HepG2 (cell line): ENCODE results near the gene HHATL. TPM values are rescaled to one million over a fixed set of nuclear protein-coding genes. Genes with fewer than 3 reads are reported as not detected.

Experiments
- CREB3 ChIP-seq: sonication (generic); formaldehyde crosslinking; IDR thresholded peaks from 2 replicates; pipeline ENCODE4 v1.5.0; 2020; ENCODE audit warnings: missing genetic modification reagents
- DMAP1 ChIP-seq: IDR thresholded peaks from 2 replicates; pipeline ENCODE4 v1.6.1; 2016
- ETV5 ChIP-seq: IDR thresholded peaks from 2 replicates; pipeline ENCODE4 v1.6.1; 2018; ENCODE audit warnings: missing biosample characterization, missing genetic modification reagents, inconsistent platforms, borderline replicate concordance
- HNRNPK ChIP-seq: fragments of 200-400 bp; formaldehyde crosslinking; IDR thresholded peaks from 2 replicates; pipeline ENCODE4 v1.6.1; 2018; ENCODE audit warnings: low read length, low read depth, moderate library complexity, mild to moderate bottlenecking; ENCODE audit not compliant: poor library complexity, severe bottlenecking
- HOXA3 ChIP-seq: sonication (generic); formaldehyde crosslinking; IDR thresholded peaks from 2 replicates; pipeline ENCODE4 v1.5.0; 2020; ENCODE audit warnings: missing genetic modification reagents
- HOXA9 ChIP-seq: sonication (generic); formaldehyde crosslinking; IDR thresholded peaks from 2 replicates; pipeline ENCODE4 v1.8.1; 2022; ENCODE audit warnings: missing genetic modification reagents, mild to moderate bottlenecking, moderate library complexity, borderline replicate concordance
- MLXIP ChIP-seq: sonication (generic); formaldehyde crosslinking; IDR thresholded peaks from 2 replicates; pipeline ENCODE4 v1.9.0; 2021; ENCODE audit warnings: missing genetic modification reagents, borderline replicate concordance
- NFE2 ChIP-seq: sonication (generic); formaldehyde crosslinking; IDR thresholded peaks from 2 replicates; pipeline ENCODE4 v1.4.0; 2020; ENCODE audit warnings: missing genetic modification reagents
- PAF1 ChIP-seq: IDR thresholded peaks from 2 replicates; pipeline ENCODE4 v1.6.1; 2016; ENCODE audit warnings: missing genetic modification reagents, missing compliant biosample characterization
- SALL2 ChIP-seq: sonication (generic); formaldehyde crosslinking; IDR thresholded peaks from 2 replicates; pipeline ENCODE4 v1.8.1; 2023; ENCODE audit warnings: mild to moderate bottlenecking, missing genetic modification reagents, inconsistent platforms
- SNAPC2 ChIP-seq: sonication (generic); formaldehyde crosslinking; IDR thresholded peaks from 2 replicates; pipeline ENCODE4 v1.8.1; 2022; ENCODE audit warnings: mild to moderate bottlenecking, missing genetic modification reagents
- SRSF4 ChIP-seq: fragments of 200-400 bp; formaldehyde crosslinking; IDR thresholded peaks from one replicate; pipeline ENCODE4 v1.6.1; 2018; ENCODE audit warnings: mild to moderate bottlenecking, low read depth, low read length, moderate library complexity; ENCODE audit not compliant: poor library complexity, severe bottlenecking
- ZBTB20 ChIP-seq: sonication (generic); formaldehyde crosslinking; IDR thresholded peaks from 2 replicates; pipeline ENCODE4 v1.8.1; 2023; ENCODE audit warnings: missing genetic modification reagents, low read depth, mild to moderate bottlenecking, borderline replicate concordance
- ZBTB25 ChIP-seq: IDR thresholded peaks from 2 replicates; pipeline ENCODE4 v1.6.1; 2018; ENCODE audit warnings: missing genetic modification reagents
- ZFYVE20 ChIP-seq: sonication (generic); formaldehyde crosslinking; IDR thresholded peaks from 2 replicates; pipeline ENCODE4 v1.8.0; 2023; ENCODE audit warnings: low read depth, mild to moderate bottlenecking, moderate library complexity, missing genetic modification reagents, borderline replicate concordance
- ZNF446 ChIP-seq: sonication (generic); formaldehyde crosslinking; IDR thresholded peaks from 2 replicates; pipeline ENCODE4 v1.5.0; 2020; ENCODE audit warnings: mild to moderate bottlenecking, missing genetic modification reagents
- ZNF777 ChIP-seq: sonication (generic); formaldehyde crosslinking; IDR thresholded peaks from 2 replicates; pipeline ENCODE4 v1.4.0; 2020; ENCODE audit warnings: missing genetic modification reagents
- ZNF883 ChIP-seq: sonication (generic); formaldehyde crosslinking; IDR thresholded peaks from 2 replicates; pipeline ENCODE4 v1.5.1; 2020; ENCODE audit warnings: mild to moderate bottlenecking, missing genetic modification reagents; ENCODE audit errors: not compliant biosample characterization
- ZSCAN12 ChIP-seq: sonication (generic); formaldehyde crosslinking; IDR thresholded peaks from 2 replicates; pipeline ENCODE4 v1.9.0; 2021; ENCODE audit warnings: mild to moderate bottlenecking, missing genetic modification reagents
- polyA plus RNA-seq, 8 experiments: library from polyadenylated mRNA; depleted of rRNA in 3 of 8; stranded (reverse) in 7 of 8; unstranded in 1 of 8; fragments of >200 nt; fragmentation: Illumina TruSeq in 4 of 8; extraction: Trizol in 4 of 8; gene quantifications; 2 replicates each; pipeline versions ENCODE4 v1.2.1 to v1.2.3, GENCODE V29; 2011 to 2016; ENCODE audit warnings: low read depth in 4 of 8, missing spikeins in 1 of 8, mixed read lengths in 1 of 8; ENCODE audit not compliant: insufficient read depth in 1 of 8
- total RNA-seq, 5 experiments: library from RNA; depleted of rRNA; stranded (reverse); fragments of >200 nt; fragmentation: Illumina TruSeq; extraction: Trizol; gene quantifications; 2 replicates each; pipeline ENCODE4 v1.2.3, GENCODE V29; 2016; ENCODE audit warnings: low read depth in 1 of 5
- TF ChIP-seq, protein P1 (sequence below): sonication (generic); formaldehyde crosslinking; conservative IDR thresholded peaks from 2 replicates; pipeline ENCODE4 v1.8.0; 2022; ENCODE audit warnings: low read depth, missing genetic modification reagents
- TF ChIP-seq, protein P2 (sequence below): sonication (generic); formaldehyde crosslinking; IDR thresholded peaks from 2 replicates; pipeline ENCODE4 v1.5.1; 2020; ENCODE audit warnings: mild to moderate bottlenecking, missing genetic modification reagents, borderline replicate concordance

The HHATL gene
- total and polyA plus RNA-seq, 2 of the 13 experiments (the other 11 are each of a cell fraction or from before 2014, with no cell fraction given): 0.26 TPM; not detected in 1

DNA sequence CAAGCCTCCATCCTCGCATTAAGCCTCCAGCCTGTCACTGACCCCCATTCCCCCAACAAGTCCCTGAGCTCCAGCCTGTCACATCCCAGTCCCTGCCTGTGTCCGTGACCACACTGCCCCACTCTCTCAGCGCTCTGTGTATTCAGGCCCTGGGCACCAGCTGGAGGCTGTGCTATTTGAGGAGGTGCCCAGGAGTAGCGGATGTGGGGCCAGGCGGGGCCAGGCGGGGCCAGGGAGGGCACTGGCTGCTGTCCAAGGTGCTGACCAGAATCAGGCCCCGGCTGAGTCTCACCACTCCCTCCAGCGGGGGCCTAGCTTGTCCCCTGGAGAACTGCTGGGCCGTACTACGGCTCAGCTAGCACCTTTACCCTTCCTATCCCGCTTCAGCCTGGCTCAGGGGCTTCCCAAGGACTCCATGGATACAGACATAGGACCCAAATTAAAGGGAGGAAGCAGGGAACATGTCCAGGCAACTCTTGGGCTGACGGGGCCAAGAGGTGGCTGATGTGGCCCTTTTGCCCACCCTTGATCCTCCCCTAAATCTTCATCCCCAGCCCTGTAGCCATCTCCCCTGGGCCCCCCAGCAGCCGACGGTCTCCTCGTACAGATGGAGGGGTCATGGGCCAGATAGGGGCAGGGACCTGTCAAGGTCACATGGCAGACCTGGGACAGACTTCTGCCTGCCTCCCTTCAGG is 1.1 kb downstream of the HHATL start (continued):
- TF ChIP-seq MLXIP (CRISPR knock-in tag): peak; percentile 91; the same call in 1 of the 2 replicates
- TF ChIP-seq CREB3 (CRISPR knock-in tag): peak; percentile 88
- peak; percentile 86; the same call in 1 of the 2 replicates for TF ChIP-seq ZNF446
- TF ChIP-seq, protein P1, sequence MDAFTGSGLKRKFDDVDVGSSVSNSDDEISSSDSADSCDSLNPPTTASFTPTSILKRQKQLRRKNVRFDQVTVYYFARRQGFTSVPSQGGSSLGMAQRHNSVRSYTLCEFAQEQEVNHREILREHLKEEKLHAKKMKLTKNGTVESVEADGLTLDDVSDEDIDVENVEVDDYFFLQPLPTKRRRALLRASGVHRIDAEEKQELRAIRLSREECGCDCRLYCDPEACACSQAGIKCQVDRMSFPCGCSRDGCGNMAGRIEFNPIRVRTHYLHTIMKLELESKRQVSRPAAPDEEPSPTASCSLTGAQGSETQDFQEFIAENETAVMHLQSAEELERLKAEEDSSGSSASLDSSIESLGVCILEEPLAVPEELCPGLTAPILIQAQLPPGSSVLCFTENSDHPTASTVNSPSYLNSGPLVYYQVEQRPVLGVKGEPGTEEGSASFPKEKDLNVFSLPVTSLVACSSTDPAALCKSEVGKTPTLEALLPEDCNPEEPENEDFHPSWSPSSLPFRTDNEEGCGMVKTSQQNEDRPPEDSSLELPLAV (CRISPR knock-in tag): no peak
- TF ChIP-seq, protein P2, sequence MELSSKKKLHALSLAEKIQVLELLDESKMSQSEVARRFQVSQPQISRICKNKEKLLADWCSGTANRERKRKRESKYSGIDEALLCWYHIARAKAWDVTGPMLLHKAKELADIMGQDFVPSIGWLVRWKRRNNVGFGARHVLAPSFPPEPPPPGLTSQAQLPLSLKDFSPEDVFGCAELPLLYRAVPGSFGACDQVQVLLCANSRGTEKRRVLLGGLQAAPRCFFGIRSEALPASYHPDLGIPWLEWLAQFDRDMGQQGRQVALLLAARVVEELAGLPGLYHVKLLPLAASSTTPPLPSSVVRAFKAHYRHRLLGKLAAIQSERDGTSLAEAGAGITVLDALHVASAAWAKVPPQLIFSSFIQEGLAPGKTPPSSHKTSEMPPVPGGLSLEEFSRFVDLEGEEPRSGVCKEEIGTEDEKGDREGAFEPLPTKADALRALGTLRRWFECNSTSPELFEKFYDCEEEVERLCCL (CRISPR knock-in tag): peak; percentile 87; the same call in 1 of the 2 replicates
- TF ChIP-seq HNRNPK: no peak
- no peak for TF ChIP-seq DMAP1
- peak; percentile 85 for TF ChIP-seq ZBTB25 (CRISPR knock-in tag)
- no peak for TF ChIP-seq SRSF4
- TF ChIP-seq HOXA3 (CRISPR knock-in tag): peak; percentile 61; the same call in 1 of the 2 replicates
- TF ChIP-seq ZSCAN12 (CRISPR knock-in tag): peak; percentile 95
- peak; percentile 71 for TF ChIP-seq ETV5 (CRISPR knock-in tag)
- no peak for TF ChIP-seq PAF1 (CRISPR knock-in tag)
- peak; percentile 30; the same call in 1 of the 2 replicates for TF ChIP-seq ZFYVE20 (CRISPR knock-in tag)
- peak; percentile 86 for TF ChIP-seq SNAPC2 (CRISPR knock-in tag)
- TF ChIP-seq HOXA9 (CRISPR knock-in tag): peak; percentile 64; the same call in 1 of the 2 replicates
- peak; percentile 90 for TF ChIP-seq SALL2 (CRISPR knock-in tag)
- peak; percentile 76; the same call in 1 of the 2 replicates for TF ChIP-seq ZBTB20
- no peak for TF ChIP-seq NFE2 (CRISPR knock-in tag)
- peak; percentile 74 for TF ChIP-seq ZNF883
- TF ChIP-seq ZNF777 (CRISPR knock-in tag): peak; percentile 56; the same call in 1 of the 2 replicates
